Activated T-cell treated with anti-CD3 and anti-CD28 coated beads, Interleukin-2, amount 50 U/mL, for 48 hours (primary cell): ENCODE data around the gene OPA1.
A peak's percentile ranks its signal among the peaks of the same experiment; 100 is the strongest.
"Not testable (repeated sequence)": the region's sequence is repeated elsewhere in the genome, so short reads cannot be mapped to it uniquely, and the experiment has no call there.

Source experiments
- DNase-seq, 2 experiments: peaks; one replicate each; pipeline ENCODE4 v3.0.0-alpha.2; 2020

OPA1 gene

DNA sequence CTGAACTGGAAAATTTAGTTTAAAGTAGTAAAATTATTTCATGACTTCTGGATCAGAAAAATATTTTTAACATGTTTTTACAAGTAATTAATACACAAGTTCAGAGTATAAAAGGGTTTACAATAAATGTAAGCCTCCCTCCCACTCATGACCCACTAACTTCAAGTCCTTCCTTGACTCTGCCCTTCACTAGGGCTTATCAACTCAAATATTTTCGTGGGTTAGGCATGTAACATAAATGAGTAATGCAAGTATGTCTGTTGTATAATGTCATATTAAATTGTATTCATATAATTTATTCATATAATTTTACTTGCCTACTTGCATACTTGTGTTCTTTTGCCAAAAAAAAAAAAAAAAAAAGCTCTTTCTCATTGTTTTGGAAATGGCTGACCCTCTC, 3.4 kb upstream of the OPA1 start:
- no peak for DNase-seq

DNA sequence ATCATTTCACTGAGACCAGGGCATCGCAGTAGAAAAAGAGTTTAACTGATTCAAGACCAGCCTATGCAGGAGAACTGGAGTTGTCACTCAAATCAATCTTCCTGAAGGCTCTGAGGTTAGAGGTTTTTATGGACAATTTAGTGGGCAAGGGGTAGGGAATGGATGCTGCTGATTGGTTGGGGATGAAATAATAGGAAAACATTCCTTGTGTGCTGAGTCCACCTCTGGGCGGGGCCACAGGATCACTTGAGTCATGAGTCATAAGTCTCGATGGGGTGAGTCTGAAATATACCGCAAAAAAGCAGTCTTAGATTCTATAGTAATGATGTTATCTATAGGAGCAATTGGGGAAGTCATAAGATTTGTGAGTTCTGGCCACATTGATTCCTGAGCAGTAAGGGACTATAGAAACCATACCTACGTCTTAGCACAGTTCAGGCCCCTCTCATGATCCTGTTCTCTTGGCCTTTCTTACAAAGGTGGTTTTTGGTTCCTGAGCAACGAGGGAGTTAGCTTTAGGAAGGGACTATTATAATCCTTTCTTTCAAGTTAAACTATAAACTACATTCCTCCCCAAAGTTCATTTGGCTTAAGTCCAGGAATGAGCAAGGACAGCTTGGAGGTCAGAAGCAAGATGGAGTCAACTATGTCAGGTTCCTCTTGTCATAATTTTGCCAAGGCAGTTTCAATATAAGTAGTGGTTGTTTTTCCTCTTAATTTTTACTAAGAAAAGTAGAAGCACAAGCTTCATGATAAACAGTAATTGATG, 2.7 kb upstream of the OPA1 start:
- no peak for DNase-seq

DNA sequence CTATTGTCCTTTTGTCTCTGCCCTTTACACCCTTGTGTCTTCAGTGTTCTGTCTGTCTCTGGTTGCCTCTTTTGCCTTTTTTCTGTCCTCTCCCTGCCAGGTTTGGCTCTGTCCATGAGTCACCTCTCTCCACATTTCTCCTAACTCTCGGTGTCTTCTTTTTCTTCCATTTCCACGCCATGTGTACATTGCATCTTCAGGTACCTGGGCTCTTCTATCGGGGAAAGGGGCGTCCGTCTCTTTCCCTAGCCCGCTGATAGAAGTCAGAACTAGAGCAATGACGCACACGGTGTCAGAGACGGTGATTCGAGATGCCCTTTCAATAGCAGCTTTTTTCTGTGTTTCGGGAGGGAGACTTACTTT, 641 bp downstream of the OPA1 start:
- DNase-seq, result peak; percentile 58 to 67

DNA sequence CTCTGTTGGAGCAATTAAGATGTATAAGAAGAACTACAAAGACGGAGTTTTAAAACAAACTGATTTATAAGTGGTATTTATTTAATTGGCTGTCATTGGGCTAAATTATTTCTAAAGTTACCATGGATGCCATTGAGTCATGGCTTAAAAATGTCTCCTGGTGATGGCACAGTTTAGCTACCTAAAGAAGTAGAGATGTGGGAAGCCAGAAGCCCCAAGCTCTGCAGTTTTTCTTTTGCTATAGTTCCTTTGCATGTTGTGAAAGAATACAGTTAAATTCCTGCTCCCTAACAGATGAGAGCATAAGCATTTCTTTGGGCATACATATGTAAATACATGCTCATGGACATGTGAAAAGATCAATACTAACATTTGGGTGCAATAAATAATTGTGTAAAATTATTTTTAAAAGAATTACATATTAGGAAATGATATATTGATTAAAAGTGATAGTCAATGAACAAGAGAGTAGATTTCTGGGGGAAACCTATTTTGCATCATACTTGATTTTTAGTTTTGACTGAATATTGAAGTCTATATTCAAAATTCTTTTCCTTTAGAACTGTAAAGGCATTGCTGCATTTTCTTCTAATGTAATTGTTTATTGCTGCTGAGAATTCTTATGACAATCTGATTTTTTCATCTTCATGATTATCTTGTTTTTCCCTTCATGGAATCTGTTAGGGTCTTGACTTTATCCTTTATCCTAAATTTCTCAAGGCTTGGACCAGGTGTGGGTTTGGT, 2.1 kb downstream of the OPA1 start:
- no peak for DNase-seq

DNA sequence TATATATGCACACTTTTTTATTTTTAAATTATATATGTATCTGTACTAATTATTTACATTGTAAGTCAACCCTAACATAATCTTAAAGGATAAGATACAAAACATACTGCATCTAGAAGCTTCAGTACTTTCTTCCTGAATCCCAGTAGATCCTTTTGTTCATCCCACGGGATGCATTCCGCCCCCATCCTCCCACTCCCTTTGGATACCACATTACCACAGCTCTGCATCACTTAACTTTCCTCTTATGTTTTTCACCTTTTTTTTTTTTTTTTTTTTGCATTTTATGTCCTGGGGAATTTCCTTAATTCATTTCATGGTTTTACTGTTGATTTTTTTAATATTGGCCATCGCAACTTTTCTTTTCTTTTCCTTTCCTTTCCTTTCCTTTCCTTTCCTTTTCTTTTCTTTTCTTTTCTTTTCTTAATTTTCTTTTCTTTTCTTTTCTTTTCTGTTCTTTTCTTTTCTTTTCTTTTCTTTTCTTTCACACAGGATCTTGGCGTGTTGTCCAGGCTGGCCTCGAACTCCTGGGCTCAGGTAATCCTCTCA, 3.0 kb downstream of the OPA1 start:
- no peak for DNase-seq

DNA sequence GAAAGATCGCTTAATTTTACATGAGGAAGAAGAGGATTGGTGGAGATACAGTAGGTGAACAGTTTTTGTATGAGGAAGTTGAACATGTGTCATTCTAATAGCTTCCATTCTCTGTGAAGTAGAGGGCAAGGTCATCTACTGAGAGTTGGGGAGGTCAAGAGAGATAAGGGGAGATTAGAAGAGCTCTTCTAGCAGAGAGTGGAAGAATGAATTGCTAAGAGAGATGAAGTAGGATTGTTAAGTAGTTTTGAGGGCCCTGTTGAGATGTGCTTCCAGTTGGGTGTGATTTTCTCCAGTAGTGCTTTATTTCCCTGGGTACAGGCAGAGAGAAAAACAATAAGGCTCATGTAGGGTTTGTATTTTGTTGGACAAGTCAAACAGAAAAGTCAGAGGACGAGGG, 5.2 kb downstream of the OPA1 start:
- DNase-seq, result no peak

DNA sequence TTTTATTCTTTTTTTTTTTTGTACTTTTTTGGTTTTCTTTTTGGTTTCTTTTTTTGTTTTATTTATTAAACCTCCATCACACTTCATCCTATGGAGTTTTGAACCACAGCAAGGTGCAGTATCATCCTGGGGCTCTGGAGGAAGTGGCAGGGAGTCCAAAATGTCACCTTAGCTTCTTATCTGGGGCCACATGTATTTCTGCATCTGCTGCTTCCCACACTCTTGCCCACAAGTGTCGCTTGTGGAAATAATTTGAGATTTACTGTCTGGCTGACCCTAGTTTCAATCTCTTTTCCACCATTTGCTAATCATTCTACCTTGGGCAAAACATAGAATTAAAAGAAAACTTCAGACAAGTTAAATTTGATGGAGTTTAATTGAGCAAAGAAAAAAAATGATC, 6.4 kb downstream of the OPA1 start:
- no peak for DNase-seq

DNA sequence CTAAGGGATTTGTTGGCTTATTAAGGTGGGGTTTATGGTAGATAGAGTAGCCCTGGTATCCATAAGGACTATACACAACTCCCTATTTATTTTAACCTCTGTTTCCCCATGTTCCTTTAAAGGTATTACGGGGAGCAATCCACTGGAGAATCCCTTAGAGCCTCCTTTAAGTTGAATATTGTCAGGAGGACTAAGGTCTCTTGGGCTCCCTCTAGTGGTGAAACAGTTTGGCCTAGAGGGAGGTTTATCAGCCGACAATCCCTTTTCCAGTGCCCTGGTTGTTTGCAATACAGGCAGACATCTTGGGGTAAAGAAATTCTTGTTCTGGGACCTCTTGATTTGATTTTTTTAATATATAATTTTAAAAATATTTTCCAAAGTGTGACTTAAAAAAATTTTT, 12.9 kb downstream of the OPA1 start:
- DNase-seq, result peak in 1 of 2 experiments; percentile 49

DNA sequence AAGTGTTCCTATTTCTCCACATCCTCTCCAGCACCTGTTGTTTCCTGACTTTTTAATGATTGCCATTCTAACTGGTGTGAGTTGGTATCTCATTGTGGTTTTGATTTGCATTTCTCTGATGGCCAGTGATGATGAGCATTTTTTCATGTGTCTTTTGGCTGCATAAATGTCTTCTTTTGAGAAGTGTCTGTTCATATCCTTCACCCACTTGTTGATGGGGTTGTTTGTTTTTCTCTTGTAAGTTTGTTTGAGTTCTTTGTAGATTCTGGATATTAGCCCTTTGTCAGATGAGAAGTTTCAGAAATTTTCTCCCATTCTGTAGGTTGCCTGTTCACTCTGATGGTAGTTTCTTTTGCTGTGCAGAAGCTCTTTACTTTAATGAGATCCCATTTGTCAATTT, 13.9 kb downstream of the OPA1 start:
- not testable (repeated sequence) for DNase-seq

DNA sequence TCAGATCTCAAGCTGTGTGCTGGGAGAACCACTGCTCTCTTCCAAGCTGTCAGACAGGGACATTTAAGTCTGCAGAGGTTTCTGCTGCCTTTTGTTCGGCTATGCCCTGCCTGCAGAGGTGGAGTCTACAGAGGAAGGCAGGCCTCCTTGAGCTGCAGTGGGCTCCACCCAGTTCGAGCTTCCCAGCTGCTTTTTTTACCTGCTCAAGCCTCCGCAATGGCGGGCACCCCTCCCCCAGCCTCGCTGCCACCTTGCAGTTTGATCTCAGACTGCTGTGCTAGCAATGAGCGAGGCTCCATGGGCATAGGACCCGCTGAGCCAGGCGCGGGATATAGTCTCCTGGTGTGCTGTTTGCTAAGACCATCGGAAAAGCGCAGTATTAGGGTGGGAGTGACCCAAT, 17.5 kb downstream of the OPA1 start:
- not testable (repeated sequence) for DNase-seq

DNA sequence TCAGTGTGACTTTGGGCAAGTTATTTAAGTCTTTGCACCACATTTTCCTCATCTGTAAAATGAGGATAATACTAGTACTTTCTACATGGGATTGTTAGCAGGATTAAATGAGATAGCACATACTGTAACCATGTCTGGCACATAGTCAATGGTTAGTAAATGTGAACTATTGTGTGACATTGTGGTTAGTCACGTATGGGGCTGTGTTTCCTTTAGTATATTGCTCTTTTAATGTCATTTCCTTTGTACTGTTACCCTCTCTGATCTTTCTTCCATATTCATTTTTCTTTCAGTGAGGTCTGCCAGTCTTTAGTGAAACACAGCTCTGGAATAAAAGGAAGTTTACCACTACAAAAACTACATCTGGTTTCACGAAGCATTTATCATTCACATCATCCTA, 21.4 kb downstream of the OPA1 start:
- no peak for DNase-seq

DNA sequence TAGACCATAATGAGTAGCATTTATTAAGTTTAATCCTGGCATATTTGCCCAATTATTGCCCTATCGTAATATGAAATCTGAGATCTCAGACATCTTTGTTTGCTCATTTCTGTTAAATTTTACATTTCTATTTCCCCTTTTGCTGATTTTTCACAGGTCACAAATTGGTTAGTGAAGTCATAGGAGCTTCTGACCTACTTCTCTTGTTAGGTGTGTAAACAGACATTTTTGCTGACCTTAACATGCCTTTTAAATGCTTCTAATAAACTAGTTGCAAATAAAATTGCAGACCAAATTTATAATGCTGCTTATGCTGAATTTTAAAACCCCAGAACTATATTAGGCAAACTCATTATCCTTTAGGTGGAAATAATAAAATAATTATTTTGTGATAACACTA, 24.6 kb downstream of the OPA1 start:
- no peak for DNase-seq

DNA sequence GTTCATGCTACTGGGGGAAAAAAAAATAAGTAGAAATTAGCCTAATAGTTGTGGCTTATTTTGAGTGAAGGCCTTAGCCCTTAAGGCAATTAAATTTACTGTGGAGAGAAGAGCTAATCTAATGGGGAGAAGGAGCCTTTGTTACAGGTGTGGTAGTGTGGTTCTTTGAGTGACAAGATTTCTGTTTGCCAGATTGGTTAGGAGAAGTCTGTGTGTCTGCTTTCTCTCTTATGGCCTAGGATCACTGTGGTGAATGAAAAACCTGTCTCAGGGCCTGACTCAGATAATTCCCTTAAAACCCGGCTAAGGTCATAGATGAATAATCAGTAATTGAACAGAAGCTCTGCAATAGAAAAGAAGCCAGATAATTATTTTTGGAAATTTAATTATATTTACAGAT, 27.0 kb downstream of the OPA1 start:
- no peak for DNase-seq

DNA sequence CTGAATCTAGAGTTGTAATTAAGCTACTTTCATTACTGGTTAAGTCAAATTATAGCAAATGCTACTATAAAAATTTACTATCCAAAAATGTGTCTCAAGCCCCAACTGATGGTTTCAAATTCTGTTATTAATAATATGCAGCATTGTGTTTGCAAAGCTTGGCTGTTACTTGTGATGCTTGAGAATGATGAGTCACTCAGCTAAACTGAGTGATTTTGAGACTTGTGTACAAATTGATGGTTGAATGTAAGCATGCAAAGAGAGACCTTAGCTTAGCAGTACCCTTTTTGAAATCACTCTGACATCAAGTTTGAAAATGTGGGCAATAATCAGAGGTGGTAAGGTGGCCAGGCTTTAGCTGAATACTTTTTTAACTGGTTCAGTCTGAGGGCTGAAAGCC, 27.6 kb downstream of the OPA1 start:
- DNase-seq, result no peak

DNA sequence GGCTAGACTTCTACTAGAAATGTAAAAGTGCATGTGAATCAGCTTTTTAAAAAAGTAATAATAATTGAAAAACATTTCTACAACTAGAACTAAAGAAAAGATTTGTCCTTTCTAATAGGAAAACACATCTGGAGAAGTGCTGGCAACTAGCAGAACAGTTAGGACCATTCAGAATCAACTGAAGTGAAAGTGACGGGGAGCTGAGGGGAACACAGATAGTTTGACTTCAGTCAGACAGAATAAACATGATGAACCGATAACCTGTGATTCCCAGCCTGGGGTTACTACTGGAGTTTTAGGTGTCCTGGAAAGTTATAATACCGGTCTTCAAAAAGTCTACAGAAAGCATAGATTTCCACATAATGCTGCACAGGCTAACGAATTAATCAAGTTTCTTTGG, 28.1 kb downstream of the OPA1 start:
- no peak for DNase-seq

DNA sequence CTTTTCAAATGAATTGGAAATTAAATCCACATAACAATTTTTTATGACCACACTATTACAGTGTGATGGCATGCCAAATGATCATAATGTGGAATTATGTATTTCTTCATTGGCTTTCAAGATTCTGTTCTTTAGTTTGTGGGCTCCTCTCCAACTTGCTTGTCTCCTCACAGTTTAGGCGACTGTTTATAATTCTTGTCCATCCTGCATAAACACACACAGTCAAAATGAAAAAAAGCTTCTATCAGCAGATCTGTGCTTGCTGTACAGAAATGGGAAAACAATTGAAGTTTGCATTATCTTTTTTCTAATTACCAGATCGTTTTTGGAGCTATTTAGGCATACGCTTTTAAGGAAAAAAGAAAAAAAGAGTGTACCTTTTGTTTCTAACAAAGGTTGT, 37.0 kb downstream of the OPA1 start:
- no peak for DNase-seq

DNA sequence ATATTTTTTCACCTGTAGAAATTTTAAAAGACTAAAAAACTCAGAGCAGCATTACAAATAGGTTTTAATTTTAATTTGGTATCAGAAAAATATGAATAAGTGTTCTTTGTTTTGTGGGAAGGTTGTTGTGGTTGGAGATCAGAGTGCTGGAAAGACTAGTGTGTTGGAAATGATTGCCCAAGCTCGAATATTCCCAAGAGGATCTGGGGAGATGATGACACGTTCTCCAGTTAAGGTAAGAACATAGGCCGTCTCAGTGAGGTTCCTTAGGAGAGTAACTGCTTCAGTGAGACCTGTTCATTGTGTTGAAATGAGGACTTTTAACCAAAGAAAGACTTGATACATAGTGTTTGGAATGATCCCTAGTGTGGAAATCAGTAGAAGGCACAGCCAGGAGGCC, 44.8 kb downstream of the OPA1 start:
- DNase-seq, result no peak

DNA sequence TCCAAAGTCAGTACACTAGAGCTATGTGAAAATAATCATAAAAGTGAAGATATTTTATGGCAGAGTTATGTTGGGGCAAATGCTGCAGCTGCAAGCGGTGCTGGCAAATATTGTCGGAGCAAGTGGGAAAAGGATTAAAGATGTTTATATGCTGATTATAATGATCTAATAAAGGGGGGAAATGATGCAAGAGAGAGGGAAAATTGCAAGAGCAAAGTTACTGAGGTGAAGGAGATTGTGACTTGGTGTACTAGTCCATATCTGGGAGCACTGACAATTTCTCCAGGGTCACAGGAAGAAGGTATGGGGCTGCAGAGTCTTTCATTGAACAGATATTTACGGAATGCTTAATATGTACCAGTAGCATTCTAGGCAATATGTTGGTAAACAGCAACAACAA, 45.8 kb downstream of the OPA1 start:
- DNase-seq, result no peak

DNA sequence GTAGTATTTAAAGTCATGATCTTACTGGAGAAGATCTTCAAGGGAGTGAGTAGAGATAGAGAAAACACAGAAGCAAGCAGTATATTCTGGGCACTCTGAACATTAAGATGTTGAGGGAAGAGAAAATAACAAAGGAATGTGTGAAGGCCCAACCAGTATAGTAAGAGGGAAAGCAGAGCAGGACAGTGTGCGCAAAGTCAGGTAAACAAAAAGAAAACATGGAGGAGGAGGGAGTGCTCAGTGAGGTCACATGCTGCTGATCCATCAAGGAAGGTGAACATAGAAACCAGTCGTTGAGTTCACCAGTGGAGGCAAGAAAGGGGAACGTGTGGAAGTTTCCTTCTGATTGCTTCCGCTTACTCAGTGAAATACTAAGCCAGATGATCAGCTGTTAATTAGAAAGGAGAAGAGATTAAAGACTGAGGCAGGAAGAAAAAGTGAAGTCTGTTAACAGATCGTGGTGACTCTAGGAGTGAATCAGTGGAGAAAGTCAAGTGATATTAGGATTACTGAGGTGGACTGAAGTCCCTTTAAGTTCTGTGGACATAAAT, 47.2 kb downstream of the OPA1 start:
- DNase-seq, result no peak

DNA sequence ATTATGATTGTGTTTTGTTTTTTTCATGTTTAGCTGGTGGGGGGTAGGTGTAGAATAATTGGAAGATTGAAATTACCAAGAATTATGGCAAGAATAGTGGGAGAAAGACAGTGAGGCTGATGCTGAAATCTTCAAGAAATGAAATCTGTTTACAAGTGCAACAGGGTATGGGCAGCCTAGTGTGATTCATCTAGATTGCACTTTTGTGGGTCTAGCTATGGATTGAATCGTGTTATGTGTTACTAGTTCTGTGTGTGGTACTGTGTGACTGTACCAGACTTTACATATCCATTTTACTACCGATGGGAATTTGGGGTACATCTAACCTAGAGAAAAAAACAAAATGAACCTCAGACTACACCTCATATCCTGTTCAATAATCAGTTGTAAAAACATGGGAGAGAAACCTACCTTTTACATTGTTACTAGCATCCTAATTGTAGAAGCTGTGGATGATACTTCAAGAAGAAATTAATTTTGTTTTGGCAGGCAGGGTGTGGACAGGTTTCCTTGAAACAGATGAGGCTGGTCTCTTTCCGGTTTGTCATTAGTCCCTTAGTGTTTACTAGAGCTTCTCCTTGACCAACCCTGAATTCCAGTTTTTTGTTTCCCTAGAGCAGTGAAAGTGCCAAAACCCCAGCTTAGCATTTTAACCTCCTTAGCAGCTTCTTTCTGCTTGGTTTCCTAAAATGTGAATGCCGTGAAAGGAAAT, 47.9 kb downstream of the OPA1 start:
- DNase-seq, result no peak

DNA sequence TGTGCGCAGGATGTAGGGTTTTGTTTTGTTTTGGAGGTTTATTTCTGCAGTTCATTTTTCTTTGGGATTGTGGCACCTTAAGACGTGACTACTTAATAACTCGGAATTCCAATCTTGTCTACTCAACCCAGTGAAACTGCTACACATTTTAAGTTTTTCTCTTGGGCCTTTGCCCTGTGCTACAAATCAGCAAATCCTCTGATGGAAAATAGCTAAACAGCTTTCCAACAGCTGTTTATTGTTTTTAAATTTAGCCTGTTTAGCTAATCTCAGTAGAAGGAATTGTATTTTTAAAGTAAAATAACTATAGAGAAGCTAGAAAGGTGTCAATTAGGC, 48.4 kb downstream of the OPA1 start:
- no peak for DNase-seq

DNA sequence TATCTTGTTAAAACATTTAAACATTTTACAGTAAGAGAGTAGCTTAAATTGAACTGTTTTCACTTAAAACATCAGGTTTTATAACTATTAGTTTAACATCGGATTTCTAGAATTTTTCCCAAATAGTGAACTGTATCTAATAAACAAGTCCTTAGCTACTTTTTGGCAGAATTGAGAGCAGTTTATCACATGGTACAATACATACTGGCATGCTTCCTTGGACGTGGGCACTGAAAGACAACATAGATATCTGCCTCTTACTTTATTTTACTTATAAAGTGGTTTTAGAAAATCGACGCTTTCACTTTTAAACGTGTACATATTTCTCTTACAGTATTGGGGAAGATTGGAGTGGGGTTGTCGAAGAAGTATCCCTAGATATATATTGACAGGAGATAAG, 52.8 kb downstream of the OPA1 start:
- DNase-seq, result no peak

DNA sequence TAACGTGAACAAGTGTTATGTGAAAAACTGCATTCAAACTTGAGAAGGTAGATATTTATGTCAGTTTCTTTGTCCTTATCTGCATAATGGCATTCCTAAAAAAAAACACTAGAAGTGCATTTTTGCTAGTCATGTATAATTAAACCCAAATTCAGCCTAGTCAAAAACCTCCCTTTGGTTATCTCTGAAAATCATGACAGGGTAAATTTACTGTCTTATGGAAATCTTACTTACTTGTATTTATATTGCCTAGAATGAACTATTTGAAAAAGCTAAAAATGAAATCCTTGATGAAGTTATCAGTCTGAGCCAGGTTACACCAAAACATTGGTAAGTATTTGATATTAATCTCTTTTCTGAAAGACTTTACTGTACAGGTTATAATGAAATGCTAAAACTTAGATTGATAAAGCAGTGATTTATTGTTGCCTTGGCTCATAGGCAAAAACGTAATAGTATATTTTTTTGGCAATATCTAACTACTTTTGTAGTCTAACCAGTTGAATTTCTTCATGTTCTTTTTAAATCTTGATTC, 55.6 kb downstream of the OPA1 start:
- no peak for DNase-seq
